ENCODE measurements around the gene TM9SF4. TPM values are rescaled to one million over a fixed set of nuclear protein-coding genes. Genes with fewer than 3 reads are reported as not detected.

The TM9SF4 gene
- total RNA-seq, 2 experiments from 2014 or later, result 37.9 to 39.1 TPM

DNA sequence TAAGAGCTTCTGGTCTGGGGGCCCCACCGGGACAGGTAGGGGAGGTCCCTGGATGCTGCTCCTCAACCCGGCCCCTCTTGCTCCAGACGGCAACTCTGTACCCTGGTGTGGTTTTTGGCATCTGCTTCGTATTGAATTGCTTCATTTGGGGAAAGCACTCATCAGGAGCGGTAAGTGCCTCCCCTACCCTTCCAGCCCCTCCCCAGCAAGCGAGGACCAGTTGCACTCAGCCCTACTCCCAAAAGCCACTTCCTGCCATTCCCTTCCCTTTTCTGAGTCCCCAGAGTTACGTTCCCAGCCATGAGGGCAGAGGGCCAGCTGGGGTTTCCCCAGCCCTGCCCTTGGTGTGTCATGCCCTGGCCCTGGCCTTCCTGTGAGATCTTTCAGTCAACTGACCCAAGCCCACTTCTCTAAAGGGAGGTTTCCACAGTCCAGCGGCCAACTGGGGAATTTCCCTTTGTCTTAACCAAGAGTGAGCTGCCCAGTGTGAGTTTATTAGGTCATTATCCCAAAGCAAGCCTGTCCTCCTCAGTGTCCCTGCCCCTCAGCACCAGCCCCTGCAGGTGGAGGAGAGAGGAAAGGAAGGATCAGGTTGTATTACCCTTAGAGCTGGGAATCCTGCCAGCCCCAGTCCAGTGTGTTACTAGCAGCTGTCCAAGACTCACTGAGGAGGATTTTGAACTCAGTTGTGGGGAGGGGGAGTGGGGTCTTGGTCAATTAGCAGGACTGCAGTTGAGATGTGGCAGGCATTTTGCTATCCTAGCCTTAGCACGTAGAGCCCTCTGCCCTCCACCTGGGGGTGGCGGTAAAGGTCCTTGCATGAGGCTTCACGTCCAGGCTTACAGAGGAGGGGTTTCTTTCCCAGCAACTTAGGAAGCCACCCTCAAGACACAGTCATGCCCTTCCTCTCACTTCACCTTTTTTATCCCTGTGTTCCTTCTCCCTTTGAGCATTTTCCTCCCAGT is 45.8 kb downstream of the TM9SF4 start:
- H3K27me3 Mint-ChIP-seq (ENCODE audit: low read depth), result no peaks in the 10 kb centered on the region
- peaks cover 47% of the 10 kb centered on the region for H3K36me3 Mint-ChIP-seq (ENCODE audit: low read depth)
- intact Hi-C loops (cut with micrococcal nuclease), result loop anchor here (1.0 to 2.0 kb wide), 3 partner anchors 31 to 330 kb away; no protein-coding TSS in a partner anchor
- H3K4me3 Mint-ChIP-seq, result no peak overlapping the region
- H3K27ac Mint-ChIP-seq, result peak overlapping the region; percentile 16
- CTCF ChIA-PET, result interaction anchor here (1.1 kb wide), 1 partner anchor 284 kb away, joined by 3 read pairs; no protein-coding TSS in a partner anchor
- peak; percentile 62 for DNase-seq
- H3K9me3 Mint-ChIP-seq, result no peaks in the 10 kb centered on the region
- peaks cover 4% of the 10 kb centered on the region for H3K4me1 Mint-ChIP-seq (ENCODE audit: low read depth)

DNA sequence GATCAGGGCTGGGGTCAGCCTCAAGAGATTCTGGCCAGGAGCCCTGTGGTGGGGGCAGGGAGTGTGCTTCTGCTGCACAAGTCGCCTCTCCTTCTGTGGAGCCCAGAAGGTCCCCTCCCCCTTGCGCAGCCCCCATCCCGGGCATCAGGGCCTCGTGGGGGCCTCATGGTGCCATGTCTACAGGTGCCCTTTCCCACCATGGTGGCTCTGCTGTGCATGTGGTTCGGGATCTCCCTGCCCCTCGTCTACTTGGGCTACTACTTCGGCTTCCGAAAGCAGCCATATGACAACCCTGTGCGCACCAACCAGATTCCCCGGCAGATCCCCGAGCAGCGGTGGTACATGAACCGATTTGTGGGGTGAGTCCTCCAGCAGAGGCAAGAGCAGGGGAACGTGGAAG is 48.1 kb downstream of the TM9SF4 start:
- peaks cover 4% of the 10 kb centered on the region for H3K4me1 Mint-ChIP-seq (ENCODE audit: low read depth)

GRCh38 chr20:32158351-32158750 is 48.8 kb downstream of the TM9SF4 start:
- H3K27ac Mint-ChIP-seq, result peak overlapping the region; percentile 46
- H3K4me1 Mint-ChIP-seq (ENCODE audit: low read depth), result peaks cover 4% of the 10 kb centered on the region
- H3K4me3 Mint-ChIP-seq, result no peak overlapping the region
- H3K27me3 Mint-ChIP-seq (ENCODE audit: low read depth), result no peaks in the 10 kb centered on the region
- H3K36me3 Mint-ChIP-seq (ENCODE audit: low read depth), result peaks cover 48% of the 10 kb centered on the region
- CTCF ChIA-PET, result no interaction called here
- H3K9me3 Mint-ChIP-seq, result no peaks in the 10 kb centered on the region
- intact Hi-C loops (cut with micrococcal nuclease), result no loop called here
- DNase-seq, result no peak

More for the DNA sequence above, 48.1 kb downstream of the TM9SF4 start:
- no peak for DNase-seq
- Mint-ChIP-seq H3K27ac (no peak overlapping the region), H3K9me3 (no peaks in the 10 kb centered on the region), H3K36me3 (ENCODE audit: low read depth) (peaks cover 50% of the 10 kb centered on the region), H3K4me3 (no peak overlapping the region), H3K27me3 (ENCODE audit: low read depth) (no peaks in the 10 kb centered on the region)
- CTCF ChIA-PET, result no interaction called here
- intact Hi-C loops (cut with micrococcal nuclease), result no loop called here

GRCh38 chr20:32158943-32159660 is 49.6 kb downstream of the TM9SF4 start:
- Mint-ChIP-seq H3K9me3 (no peaks in the 10 kb centered on the region), H3K27ac (peak overlapping the region; percentile 46), H3K27me3 (ENCODE audit: low read depth) (no peaks in the 10 kb centered on the region), H3K36me3 (ENCODE audit: low read depth) (peaks cover 45% of the 10 kb centered on the region), H3K4me1 (ENCODE audit: low read depth) (peaks cover 4% of the 10 kb centered on the region), H3K4me3 (no peak overlapping the region)
- CTCF ChIA-PET, result interaction anchor here (0.5 to 0.6 kb wide), 2 partner anchors 28 to 425 kb away, joined by 3 to 4 read pairs; no protein-coding TSS in a partner anchor
- intact Hi-C loops (cut with micrococcal nuclease), result no loop called here
- peak; percentile 33 for DNase-seq

- intact Hi-C loops (cut with micrococcal nuclease), result no loop called here
- DNase-seq, result no peak
- Mint-ChIP-seq H3K27me3 (ENCODE audit: low read depth) (no peaks in the 10 kb centered on the region), H3K4me1 (ENCODE audit: low read depth) (peaks cover 4% of the 10 kb centered on the region), H3K36me3 (ENCODE audit: low read depth) (peaks cover 45% of the 10 kb centered on the region), H3K27ac (no peak overlapping the region), H3K9me3 (no peaks in the 10 kb centered on the region), H3K4me3 (no peak overlapping the region)
- CTCF ChIA-PET, result interaction anchor here (0.6 kb wide), 2 partner anchors 386 to 425 kb away, joined by 3 read pairs; no protein-coding TSS in a partner anchor
These were observed 50.3 kb downstream of the TM9SF4 start for GRCh38 chr20:32159766-32160221.

- H3K36me3 Mint-ChIP-seq (ENCODE audit: low read depth), result peaks cover 44% of the 10 kb centered on the region
- no peak for DNase-seq
- CTCF ChIA-PET, result interaction anchor here (0.6 kb wide), 1 partner anchor 387 kb away, joined by 3 read pairs; no protein-coding TSS in a partner anchor
- peaks cover 4% of the 10 kb centered on the region for H3K4me1 Mint-ChIP-seq (ENCODE audit: low read depth)
- H3K27me3 Mint-ChIP-seq (ENCODE audit: low read depth), result no peaks in the 10 kb centered on the region
- H3K27ac Mint-ChIP-seq, result no peak overlapping the region
- no peaks in the 10 kb centered on the region for H3K9me3 Mint-ChIP-seq
- intact Hi-C loops (cut with micrococcal nuclease), result no loop called here
- H3K4me3 Mint-ChIP-seq, result no peak overlapping the region
These were observed 50.8 kb downstream of the TM9SF4 start for GRCh38 chr20:32160341-32160740.

DNA sequence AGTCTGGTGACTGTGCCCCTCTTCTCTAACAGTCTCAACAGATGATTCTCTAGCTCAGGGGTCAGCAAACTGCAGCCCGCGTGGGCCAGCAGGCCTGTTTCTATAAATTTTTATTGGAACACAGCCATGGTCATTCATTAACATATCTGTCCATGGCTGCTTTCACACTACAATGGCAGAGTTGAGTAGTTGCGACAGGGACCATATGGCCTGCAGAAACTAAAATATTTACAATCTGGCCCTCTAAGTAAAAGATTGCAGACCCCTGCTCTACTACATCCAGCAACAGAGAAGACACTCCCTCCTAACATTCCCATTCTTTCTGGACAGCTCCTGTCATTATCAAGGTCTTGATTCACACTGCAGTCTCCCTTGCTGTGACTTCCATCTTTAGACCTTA is 52.8 kb downstream of the TM9SF4 start:
- Mint-ChIP-seq H3K27me3 (ENCODE audit: low read depth) (no peaks in the 10 kb centered on the region), H3K4me3 (no peak overlapping the region), H3K27ac (no peak overlapping the region), H3K4me1 (ENCODE audit: low read depth) (peaks cover 4% of the 10 kb centered on the region), H3K9me3 (no peaks in the 10 kb centered on the region), H3K36me3 (ENCODE audit: low read depth) (peaks cover 48% of the 10 kb centered on the region)
- intact Hi-C loops (cut with micrococcal nuclease), result no loop called here
- no peak for DNase-seq
- CTCF ChIA-PET, result no interaction called here

DNA sequence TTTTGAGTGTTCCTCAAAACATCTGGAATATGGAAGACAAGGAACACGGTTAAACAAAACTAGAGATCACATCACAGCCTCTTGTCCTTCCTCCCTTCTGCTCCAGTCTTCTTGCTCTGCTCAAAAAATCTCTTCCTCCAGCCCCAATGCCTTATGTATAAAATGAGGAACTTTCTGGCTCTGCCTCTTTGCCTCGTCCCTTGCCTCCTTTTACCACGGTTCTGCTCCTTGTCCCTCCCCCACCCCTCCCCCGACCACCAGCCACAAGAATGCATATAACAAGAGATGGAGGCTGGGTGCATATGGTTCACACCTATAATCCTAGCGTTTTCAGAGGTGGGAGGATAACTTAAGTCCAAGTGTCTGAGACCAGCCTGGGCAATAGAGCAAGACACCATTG is 54.4 kb downstream of the TM9SF4 start:
- H3K36me3 Mint-ChIP-seq (ENCODE audit: low read depth), result peaks cover 36% of the 10 kb centered on the region
- CTCF ChIA-PET, result no interaction called here
- no peak for DNase-seq
- peak overlapping the region; percentile 28 for H3K27ac Mint-ChIP-seq
- H3K27me3 Mint-ChIP-seq (ENCODE audit: low read depth), result no peaks in the 10 kb centered on the region
- H3K9me3 Mint-ChIP-seq, result no peaks in the 10 kb centered on the region
- H3K4me3 Mint-ChIP-seq, result no peak overlapping the region
- intact Hi-C loops (cut with micrococcal nuclease), result no loop called here
- peaks cover 2% of the 10 kb centered on the region for H3K4me1 Mint-ChIP-seq (ENCODE audit: low read depth)

GRCh38 chr20:32164984-32165735 is 55.6 kb downstream of the TM9SF4 start:
- intact Hi-C loops (cut with micrococcal nuclease), result no loop called here
- H3K4me3 Mint-ChIP-seq, result no peak overlapping the region
- H3K27me3 Mint-ChIP-seq (ENCODE audit: low read depth), result no peaks in the 10 kb centered on the region
- H3K4me1 Mint-ChIP-seq (ENCODE audit: low read depth), result no peaks in the 10 kb centered on the region
- H3K9me3 Mint-ChIP-seq, result no peaks in the 10 kb centered on the region
- no peak overlapping the region for H3K27ac Mint-ChIP-seq
- CTCF ChIA-PET, result interaction anchor here (0.6 kb wide), 1 partner anchor 73 kb away, joined by 3 read pairs; no protein-coding TSS in a partner anchor
- no peak for DNase-seq
- H3K36me3 Mint-ChIP-seq (ENCODE audit: low read depth), result peaks cover 34% of the 10 kb centered on the region

- Mint-ChIP-seq H3K27ac (no peak overlapping the region), H3K27me3 (ENCODE audit: low read depth) (no peaks in the 10 kb centered on the region), H3K4me3 (no peak overlapping the region), H3K9me3 (no peaks in the 10 kb centered on the region), H3K4me1 (ENCODE audit: low read depth) (no peaks in the 10 kb centered on the region), H3K36me3 (ENCODE audit: low read depth) (peaks cover 32% of the 10 kb centered on the region)
- intact Hi-C loops (cut with micrococcal nuclease), result no loop called here
- CTCF ChIA-PET, result interaction anchor here (0.6 to 1.1 kb wide), 2 partner anchors 58 to 74 kb away, joined by 3 read pairs; no protein-coding TSS in a partner anchor
- no peak for DNase-seq
These were observed 56.5 kb downstream of the TM9SF4 start for GRCh38 chr20:32165836-32166545.

DNA sequence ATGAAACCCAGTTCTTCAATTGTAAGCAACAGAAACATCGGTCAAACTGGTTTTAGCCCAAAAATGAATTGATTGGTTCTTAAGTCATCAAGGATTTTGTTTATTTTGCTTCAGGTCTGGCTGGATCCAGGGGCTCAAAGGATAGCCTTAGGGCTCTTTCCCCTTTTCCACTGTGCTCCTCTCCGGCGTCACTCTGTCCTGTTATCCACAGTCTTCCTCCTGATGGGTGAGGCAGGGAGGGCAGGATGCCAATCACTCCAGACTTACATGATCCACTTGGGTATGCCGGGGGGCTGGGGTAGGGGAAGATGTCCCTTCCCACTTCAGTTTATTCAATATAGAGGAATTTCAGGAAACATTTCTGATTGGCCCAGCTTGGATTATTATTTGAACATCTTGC is 58.0 kb downstream of the TM9SF4 start:
- CTCF ChIA-PET, result no interaction called here
- no peak for DNase-seq
- intact Hi-C loops (cut with micrococcal nuclease), result no loop called here
- H3K27ac Mint-ChIP-seq, result no peak overlapping the region
- H3K27me3 Mint-ChIP-seq (ENCODE audit: low read depth), result no peaks in the 10 kb centered on the region
- peaks cover 19% of the 10 kb centered on the region for H3K36me3 Mint-ChIP-seq (ENCODE audit: low read depth)
- no peaks in the 10 kb centered on the region for H3K9me3 Mint-ChIP-seq
- no peak overlapping the region for H3K4me3 Mint-ChIP-seq
- no peaks in the 10 kb centered on the region for H3K4me1 Mint-ChIP-seq (ENCODE audit: low read depth)
